Fibroblast of peridontal ligament (primary cell): ENCODE data around the gene FAM200B.
A peak's percentile ranks its signal among the peaks of the same experiment; 100 is the strongest.
"Not testable (repeated sequence)": the region's sequence is repeated elsewhere in the genome, so short reads cannot be mapped to it uniquely, and the experiment has no call there.

Experiments
- DNase-seq: peaks from one replicate; pipeline ENCODE4 v3.0.0-alpha.2; 2010; ENCODE audit errors: extremely low read depth

The FAM200B gene

GRCh38 chr4:15695729-15696128 lies 14.1 kb downstream of the FAM200B start:
- DNase-seq: no peak

DNA sequence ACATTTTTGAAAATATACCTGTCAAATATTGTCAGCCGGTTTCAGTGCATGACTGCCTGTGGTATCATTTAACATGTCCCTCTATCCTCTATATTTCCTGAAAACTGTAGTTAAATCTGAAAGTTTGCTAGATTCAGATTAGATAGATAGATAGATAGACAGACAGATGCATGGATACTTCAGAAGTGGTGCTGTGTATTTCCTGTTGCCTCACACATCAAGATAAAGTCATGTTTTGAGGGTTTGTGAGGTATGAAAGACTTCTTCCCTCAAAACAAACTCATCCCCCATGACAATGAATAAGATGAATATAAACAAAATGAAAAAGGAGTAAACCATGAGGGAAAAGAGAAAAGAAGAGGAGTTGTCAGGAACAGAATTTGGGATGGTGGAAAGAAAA lies 15.2 kb downstream of the FAM200B start:
- no peak for DNase-seq

DNA sequence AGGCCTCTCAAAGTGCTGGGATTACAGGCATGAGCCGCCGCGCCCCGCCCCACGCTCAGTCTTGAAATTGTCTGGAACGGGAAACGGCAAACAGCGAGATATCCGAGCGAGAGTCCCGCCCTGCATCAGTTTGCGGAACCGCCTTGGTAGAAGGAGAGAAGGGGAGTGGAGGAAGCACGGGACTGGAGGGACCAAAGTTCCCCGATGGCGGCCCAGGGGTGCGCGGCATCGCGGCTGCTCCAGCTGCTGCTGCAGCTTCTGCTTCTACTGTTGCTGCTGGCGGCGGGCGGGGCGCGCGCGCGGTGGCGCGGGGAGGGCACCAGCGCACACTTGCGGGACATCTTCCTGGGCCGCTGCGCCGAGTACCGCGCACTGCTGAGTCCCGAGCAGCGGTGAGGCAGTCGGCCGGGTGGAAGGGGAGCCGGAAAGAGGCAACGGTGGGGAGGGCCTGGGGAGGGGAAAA lies 21.3 kb downstream of the FAM200B start, which contains the start of gene BST1:
Gene BST1 (plus strand): TSS at position 125 of the 463 bp plus-strand sequence. CDS start 80 bp downstream, at position 205.
- DNase-seq: peak; percentile 65

DNA sequence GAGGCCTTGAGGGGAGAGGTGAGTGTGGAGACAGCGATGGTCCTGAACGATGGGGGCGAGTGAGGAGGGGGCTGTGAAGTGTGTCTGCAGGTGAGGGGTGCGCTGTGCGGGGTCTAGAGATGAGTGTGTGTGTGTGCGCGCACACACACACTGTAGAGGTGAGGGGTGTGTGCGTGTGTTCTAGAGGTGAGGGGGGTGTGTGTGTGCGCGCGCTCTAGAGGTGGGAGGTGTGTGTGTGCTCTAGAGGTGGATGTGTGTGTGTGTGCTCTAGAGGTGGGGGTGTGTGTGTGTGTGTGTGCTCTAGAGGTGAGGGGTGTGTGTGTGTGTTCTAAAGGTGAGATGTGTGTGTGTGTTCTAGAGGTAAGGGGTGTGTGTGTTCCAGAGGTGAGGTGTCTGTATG lies 21.8 kb downstream of the FAM200B start:
- no peak for DNase-seq

- no peak for DNase-seq
Measured at GRCh38 chr4:15704129-15704528, 22.5 kb downstream of the FAM200B start.

DNA sequence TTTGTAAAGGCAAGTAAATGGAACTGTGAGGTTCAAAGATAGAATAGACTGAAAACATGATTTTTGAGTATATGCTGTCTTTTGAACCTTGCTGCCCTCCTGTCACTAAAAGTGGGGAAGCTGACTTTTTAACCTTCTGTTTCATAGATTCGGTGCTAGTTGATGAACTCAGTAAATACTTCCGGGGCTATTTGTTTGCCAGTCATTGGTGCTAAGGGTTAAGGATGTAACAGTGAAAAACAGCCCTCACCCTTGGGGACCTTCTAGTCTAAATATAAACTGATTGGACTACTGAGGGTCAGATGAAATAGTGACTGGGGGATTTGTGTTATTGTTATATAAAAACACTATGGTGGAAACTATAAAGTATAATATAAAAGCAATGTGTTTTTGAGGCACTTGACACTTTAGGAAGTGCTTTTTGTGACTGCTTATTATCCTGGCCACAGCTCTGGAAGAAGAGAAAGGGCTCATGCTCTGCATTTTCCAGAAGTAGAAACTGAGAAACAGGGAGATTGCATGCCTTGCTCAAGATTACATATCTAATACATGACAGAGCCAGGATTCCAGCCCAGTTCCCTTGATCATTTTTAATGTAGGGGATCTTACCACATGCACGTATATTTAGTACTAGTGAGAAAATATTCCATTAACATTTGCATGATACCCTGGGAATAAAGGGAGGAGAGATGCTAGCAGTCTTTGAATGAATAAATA lies 25.2 kb downstream of the FAM200B start:
- DNase-seq: peak; percentile 55

DNA sequence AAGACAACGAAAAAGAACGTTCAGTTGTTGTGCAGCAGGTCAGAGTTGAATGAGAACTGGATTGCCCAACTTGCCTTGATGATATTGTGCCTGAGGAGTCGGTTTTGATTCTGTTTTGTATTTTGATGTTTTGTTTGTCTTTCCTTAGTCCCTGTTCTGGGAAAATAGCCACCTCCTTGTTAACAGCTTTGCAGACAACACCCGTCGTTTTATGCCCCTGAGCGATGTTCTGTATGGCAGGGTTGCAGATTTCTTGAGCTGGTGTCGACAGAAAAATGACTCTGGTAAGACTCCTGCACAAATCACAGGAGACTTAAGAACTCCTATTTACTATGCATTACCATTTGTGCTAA lies 25.7 kb downstream of the FAM200B start:
- no peak for DNase-seq

- no peak for DNase-seq
Measured at GRCh38 chr4:15711762-15712161, 30.1 kb downstream of the FAM200B start.

DNA sequence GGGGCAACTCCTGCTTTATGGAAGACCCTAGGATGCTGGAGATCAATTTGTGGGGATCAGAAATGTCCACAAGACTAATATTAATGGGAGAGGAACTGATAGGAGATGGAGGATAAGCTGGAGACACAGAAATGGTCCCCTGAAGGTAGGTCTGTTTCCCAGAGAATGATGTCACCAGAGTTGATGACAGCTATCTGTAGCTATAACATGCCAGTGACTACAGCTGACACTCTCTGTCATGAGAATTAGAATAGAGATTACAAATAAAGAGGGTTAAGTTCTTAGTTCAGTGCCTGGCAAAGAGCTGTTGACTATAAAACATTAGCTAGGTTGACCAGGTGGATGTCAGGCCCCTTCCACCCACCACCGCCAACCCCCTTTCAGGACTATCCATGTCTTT lies 30.6 kb downstream of the FAM200B start:
- DNase-seq: no peak

GRCh38 chr4:15714141-15714540 lies 32.5 kb downstream of the FAM200B start:
- DNase-seq: no peak

DNA sequence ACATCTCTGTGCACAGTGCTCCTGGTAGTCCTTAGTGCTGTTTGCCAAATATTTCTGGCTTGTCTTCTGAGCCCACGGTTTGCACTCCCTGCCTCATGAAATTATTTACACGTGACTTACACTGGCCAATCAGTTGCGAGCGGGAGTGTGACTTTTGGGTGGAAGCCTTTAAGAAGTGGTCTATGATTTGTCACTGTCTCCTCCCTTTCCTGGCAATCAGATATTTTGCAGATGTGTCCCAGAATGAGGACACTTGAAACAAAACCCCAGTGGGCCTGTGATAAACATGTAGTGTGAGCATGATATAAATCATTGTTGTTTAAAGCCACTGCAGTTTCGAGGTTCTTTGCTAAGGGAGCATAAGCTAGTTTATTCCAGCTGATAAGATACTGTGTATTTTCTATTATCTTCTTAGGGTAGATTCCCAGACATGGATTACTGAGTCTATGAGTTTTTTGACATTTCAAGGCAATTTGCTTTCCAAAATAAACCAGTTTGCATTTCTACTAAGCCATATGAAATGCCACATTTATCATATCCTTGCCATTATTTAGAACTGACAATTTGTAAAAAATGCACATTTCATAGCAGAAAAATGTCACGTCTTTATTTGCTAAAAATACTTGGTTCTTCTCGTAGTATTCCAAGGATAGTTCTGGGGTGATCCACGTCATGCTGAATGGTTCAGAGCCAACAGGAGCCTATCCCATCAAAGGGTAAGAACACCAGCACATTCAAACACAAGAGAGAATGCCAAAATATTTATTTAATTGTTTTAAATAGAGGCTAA lies 33.2 kb downstream of the FAM200B start:
- DNase-seq: peak; percentile 37

GRCh38 chr4:15716115-15716514 lies 34.5 kb downstream of the FAM200B start:
- no peak for DNase-seq

DNA sequence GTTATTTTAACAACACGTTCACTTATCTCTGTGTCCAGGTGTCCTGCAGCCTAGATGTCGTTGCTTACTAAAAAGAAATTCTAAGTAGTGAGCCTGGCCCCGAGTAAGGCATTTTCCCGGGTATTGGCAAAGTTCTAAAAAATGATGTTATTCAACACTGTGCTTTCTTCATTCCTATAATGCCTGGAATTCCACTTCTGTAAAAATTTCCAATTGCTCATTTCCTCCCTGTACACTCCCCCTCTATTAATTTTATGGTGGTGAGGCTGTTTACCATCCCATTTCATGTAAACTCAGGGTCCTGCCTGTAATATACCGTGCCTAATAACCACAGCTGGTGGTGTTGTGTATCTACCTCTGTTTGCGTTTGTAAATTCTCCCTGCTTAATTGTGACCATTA lies 35.5 kb downstream of the FAM200B start:
- DNase-seq: peak; percentile 38

- no peak for DNase-seq
Measured at GRCh38 chr4:15717657-15718416, 36.2 kb downstream of the FAM200B start.

GRCh38 chr4:15718465-15718864 lies 36.8 kb downstream of the FAM200B start:
- no peak for DNase-seq

DNA sequence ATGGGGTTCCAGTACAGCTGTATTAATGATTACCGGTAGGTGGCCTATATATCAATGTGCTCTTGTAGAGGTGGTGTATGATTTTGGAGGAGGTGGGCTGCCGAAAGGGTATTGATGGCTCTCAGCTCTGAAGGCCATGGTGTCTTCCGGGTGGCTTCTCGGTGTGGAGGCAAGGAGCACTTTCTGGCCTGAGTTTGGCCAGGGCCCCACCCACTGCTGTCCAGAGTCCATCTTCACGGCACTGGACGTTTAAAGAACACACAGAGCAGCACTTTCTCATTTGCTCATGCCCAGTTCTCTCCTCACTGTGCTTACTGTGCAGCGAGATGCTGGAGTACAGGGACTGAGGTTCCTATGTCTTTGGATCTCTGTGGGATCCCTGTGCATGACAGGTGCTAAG lies 37.3 kb downstream of the FAM200B start:
- DNase-seq: no peak

DNA sequence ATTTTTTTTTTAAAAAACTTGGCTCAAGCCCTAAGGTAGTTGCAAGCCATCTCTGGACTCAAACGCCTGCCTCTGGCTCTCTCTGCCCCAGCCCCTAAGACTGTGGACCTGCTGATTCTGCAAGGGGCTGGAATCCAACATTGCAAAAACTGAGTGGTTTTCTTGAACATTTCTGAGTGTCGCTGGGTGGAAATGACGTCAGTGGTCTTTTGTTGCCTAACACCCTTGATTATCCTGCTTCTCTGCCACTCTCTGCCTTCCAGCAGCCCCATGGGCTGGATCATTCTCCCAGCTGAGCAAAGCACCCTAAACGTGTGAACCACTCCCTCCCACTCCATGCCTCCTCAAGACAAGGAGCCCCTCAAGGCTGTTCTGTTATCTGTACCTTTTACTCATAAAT lies 37.9 kb downstream of the FAM200B start:
- DNase-seq: no peak

DNA sequence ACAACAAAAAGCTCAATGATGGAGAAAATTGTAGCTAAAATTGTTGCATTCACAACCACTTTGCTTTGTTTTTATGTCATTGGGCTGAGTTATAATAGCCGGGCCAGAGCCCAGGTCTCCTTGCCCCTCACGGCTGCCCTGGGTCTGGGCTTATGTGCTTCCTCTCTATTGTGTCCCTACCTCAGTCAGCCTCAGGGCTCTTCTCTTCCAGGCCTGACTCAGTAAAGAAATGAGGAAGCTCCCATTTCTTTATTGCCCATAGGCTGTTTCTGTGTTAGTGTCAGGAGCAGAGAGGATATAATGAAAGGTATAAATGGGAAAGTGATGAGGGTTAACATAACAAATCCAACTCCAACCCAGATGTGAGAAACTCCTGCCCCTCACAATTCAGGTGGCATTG lies 39.2 kb downstream of the FAM200B start:
- DNase-seq: no peak

- no peak for DNase-seq
Measured at GRCh38 chr4:15725608-15726007, 44.0 kb downstream of the FAM200B start.

DNA sequence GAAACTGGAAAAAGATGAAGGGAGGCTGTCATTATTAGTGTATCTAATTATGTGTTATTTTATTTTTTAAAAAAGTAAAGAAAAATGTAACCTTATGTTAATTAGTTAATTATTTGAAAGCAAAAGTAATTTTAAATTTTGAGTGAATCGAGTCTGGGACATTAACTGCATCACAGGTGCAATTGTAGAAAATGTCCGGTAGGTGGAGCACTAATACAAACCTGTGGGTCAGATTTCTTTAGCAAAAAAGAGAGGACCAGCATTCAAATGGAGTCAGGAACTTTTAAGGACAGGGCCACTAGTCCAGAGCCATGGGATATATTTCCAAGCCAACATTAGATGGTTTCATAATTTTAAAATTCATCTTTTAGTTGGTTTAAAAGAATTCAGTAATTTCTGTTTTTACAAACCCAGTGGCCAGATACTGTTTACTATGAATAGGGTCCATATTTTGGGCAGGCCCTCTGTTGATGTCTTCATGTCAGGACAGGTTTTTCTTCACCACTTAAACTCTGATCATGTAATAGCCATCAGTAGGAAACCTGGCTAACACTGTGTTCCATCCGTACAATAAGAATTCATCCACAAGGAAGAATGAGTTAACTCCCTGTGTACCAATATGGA lies 48.4 kb downstream of the FAM200B start:
- DNase-seq: peak; percentile 63

DNA sequence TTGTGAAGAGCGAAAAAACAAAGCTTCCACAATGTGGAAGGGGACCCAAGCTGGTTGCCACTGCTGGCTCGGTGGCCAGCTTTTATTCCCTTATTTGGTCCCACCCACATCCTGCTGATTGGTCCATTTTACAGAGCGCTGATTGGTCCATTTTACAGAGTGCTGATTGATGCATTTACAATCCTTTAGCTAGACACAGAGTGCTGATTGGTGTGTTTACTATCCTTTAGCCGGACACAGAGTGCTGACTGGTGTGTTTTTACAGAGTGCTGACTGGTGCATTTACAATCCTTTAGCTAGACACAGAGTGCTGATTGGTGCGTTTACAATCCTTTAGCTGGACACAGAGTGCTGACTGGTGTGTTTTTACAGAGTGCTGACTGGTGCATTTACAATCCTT lies 51.4 kb downstream of the FAM200B start:
- not testable (repeated sequence) for DNase-seq

GRCh38 chr4:15735536-15735935 lies 53.9 kb downstream of the FAM200B start:
- DNase-seq: no peak
